HepG2 (cell line): ENCODE results near the gene TMPO. TPM values are rescaled to one million over a fixed set of nuclear protein-coding genes. Genes with fewer than 3 reads are reported as not detected.
A peak's percentile ranks its signal among the peaks of the same experiment; 100 is the strongest.

Source experiments
- ATF7 ChIP-seq, 2 experiments: fragments of 450-650 bp in 1 of 2; sonication (generic) in 1 of 2; formaldehyde crosslinking in 1 of 2; IDR thresholded peaks; 2 replicates each; pipeline versions ENCODE4 v1.4.0 to v1.6.1; 2016 to 2020; ENCODE audit warnings: antibody characterized with exemption in 1 of 2, mild to moderate bottlenecking in 1 of 2, missing genetic modification reagents in 1 of 2
- ATF7-NPFF ChIP-seq: sonication (generic); formaldehyde crosslinking; IDR thresholded peaks from 2 replicates; pipeline ENCODE4 v1.8.1; 2023; ENCODE audit warnings: mild to moderate bottlenecking, low read depth, missing genetic modification reagents, moderate library complexity
- ERF ChIP-seq: IDR thresholded peaks from 2 replicates; pipeline ENCODE4 v1.6.1; 2018; ENCODE audit warnings: missing biosample characterization, missing genetic modification reagents
- HCFC1 ChIP-seq: fragments of 150-350 bp; IDR thresholded peaks from 2 replicates; pipeline ENCODE4 v1.6.1; 2014; ENCODE audit warnings: low read depth, low read length
- NCOR1 ChIP-seq: fragments of 200-600 bp; sonication (generic); IDR thresholded peaks from 2 replicates; pipeline ENCODE4 v1.7.0; 2017; ENCODE audit warnings: antibody characterized with exemption, low read length, borderline replicate concordance
- NRL ChIP-seq: sonication (generic); formaldehyde crosslinking; IDR thresholded peaks from 2 replicates; pipeline ENCODE4 v1.5.0; 2020; ENCODE audit warnings: missing genetic modification reagents, mild to moderate bottlenecking, moderate library complexity, borderline replicate concordance
- RELA ChIP-seq: sonication (generic); formaldehyde crosslinking; IDR thresholded peaks from 2 replicates; pipeline ENCODE4 v1.4.0; 2020; ENCODE audit warnings: missing genetic modification reagents
- RFX1 ChIP-seq: fragments of 450-650 bp; IDR thresholded peaks from 2 replicates; pipeline ENCODE4 v1.6.1; 2017
- SMC3 ChIP-seq: IDR thresholded peaks from 2 replicates; pipeline ENCODE4 v1.6.1; 2011; ENCODE audit warnings: low read length, improper control_type of control experiment
- STAT5B ChIP-seq: sonication (generic); formaldehyde crosslinking; IDR thresholded peaks from 2 replicates; pipeline ENCODE4 v1.4.0; 2020; ENCODE audit warnings: missing genetic modification reagents
- ZNF547 ChIP-seq: sonication (generic); formaldehyde crosslinking; IDR thresholded peaks from 2 replicates; pipeline ENCODE4 v1.5.1; 2020; ENCODE audit warnings: mild to moderate bottlenecking, missing genetic modification reagents
- ZNF749 ChIP-seq: sonication (generic); formaldehyde crosslinking; IDR thresholded peaks from 2 replicates; pipeline ENCODE4 v1.8.0; 2022; ENCODE audit warnings: mild to moderate bottlenecking, missing genetic modification reagents, moderate library complexity, borderline replicate concordance
- ZNF766 ChIP-seq: sonication (generic); formaldehyde crosslinking; IDR thresholded peaks from 2 replicates; pipeline ENCODE4 v1.5.0; 2020; ENCODE audit warnings: missing genetic modification reagents, borderline replicate concordance
- polyA plus RNA-seq, 8 experiments: library from polyadenylated mRNA; depleted of rRNA in 3 of 8; stranded (reverse) in 7 of 8; unstranded in 1 of 8; fragments of >200 nt; fragmentation: Illumina TruSeq in 4 of 8; extraction: Trizol in 4 of 8; gene quantifications; 2 replicates each; pipeline versions ENCODE4 v1.2.1 to v1.2.3, GENCODE V29; 2011 to 2016; ENCODE audit warnings: low read depth in 4 of 8, missing spikeins in 1 of 8, mixed read lengths in 1 of 8; ENCODE audit not compliant: insufficient read depth in 1 of 8
- total RNA-seq, 5 experiments: library from RNA; depleted of rRNA; stranded (reverse); fragments of >200 nt; fragmentation: Illumina TruSeq; extraction: Trizol; gene quantifications; 2 replicates each; pipeline ENCODE4 v1.2.3, GENCODE V29; 2016; ENCODE audit warnings: low read depth in 1 of 5
- TF ChIP-seq, protein P1 (sequence below), 2 experiments: fragments of 450-650 bp in 1 of 2; sonication (generic) in 1 of 2; formaldehyde crosslinking in 1 of 2; IDR thresholded peaks; 2 replicates each; pipeline versions ENCODE4 v1.6.1 to v1.8.0; 2016 to 2022; ENCODE audit warnings: antibody characterized with exemption in 1 of 2, mild to moderate bottlenecking in 1 of 2, missing genetic modification reagents in 1 of 2
- TF ChIP-seq, protein P2 (sequence below): sonication (generic); formaldehyde crosslinking; conservative IDR thresholded peaks from 2 replicates; pipeline ENCODE4 v1.5.0; 2020; ENCODE audit warnings: missing genetic modification reagents

The TMPO gene
- total and polyA plus RNA-seq, 2 of the 13 experiments (the other 11 are each of a cell fraction or from before 2014, with no cell fraction given) = 24.2 to 167 TPM

DNA sequence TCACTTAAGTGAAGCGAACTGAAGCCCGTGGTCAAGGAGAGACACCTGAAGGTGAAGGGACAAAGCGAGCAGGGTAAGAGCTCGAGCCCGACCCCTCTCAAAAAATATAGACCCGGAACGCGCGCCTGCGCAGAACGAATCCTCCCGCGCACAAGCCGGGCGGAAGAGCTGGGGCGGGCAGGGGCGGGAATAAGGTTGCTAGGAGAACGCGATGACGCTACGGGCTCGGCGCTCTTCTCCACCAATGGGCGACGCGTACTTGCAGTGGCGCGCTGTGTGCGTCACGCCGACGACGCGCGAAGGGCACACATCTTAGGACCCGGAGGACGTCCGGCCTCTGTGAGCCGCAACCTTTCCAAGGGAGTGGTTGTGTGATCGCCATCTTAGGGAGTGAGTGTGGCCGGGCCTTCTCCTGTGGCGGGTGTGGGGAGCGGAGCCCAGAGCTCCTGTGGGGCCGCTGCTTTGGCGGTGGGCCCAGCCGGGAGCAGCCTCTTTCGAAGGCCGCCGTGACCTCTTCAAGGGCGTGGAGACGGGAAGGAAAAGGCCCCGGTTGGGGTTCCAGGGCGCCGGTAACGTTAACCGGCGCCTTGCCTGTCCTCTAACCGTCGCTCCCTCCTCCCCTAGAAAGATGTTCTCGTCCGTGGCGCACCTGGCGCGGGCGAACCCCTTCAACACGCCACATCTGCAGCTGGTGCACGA lies 78.1 kb downstream of the TMPO start, which contains the start of gene SLC25A3 (continued):
- TF ChIP-seq ATF7-NPFF (peak; percentile 59; the same call in 1 of the 2 replicates), STAT5B (no peak), ZNF547 (CRISPR knock-in tag) (peak; percentile 44), ATF7 (IDR thresholded peaks at IDR 0.05) (no peak), ATF7 (CRISPR knock-in tag; IDR thresholded peaks at IDR 0.05) (0 out of 2 replicates have a peak, but pooled peaks have one; percentile 31), HCFC1 (peak; percentile 50; the same call in 1 of the 2 replicates), RELA (CRISPR knock-in tag) (no peak), ZNF749 (peak; percentile 29; the same call in 1 of the 2 replicates), RFX1 (peak; percentile 89), ZNF766 (peak; percentile 75; the same call in 1 of the 2 replicates), NRL (CRISPR knock-in tag) (peak; percentile 63), NCOR1 (no peak), SMC3 (no peak), ERF (CRISPR knock-in tag) (peak; percentile 83)
- TF ChIP-seq, protein P1, sequence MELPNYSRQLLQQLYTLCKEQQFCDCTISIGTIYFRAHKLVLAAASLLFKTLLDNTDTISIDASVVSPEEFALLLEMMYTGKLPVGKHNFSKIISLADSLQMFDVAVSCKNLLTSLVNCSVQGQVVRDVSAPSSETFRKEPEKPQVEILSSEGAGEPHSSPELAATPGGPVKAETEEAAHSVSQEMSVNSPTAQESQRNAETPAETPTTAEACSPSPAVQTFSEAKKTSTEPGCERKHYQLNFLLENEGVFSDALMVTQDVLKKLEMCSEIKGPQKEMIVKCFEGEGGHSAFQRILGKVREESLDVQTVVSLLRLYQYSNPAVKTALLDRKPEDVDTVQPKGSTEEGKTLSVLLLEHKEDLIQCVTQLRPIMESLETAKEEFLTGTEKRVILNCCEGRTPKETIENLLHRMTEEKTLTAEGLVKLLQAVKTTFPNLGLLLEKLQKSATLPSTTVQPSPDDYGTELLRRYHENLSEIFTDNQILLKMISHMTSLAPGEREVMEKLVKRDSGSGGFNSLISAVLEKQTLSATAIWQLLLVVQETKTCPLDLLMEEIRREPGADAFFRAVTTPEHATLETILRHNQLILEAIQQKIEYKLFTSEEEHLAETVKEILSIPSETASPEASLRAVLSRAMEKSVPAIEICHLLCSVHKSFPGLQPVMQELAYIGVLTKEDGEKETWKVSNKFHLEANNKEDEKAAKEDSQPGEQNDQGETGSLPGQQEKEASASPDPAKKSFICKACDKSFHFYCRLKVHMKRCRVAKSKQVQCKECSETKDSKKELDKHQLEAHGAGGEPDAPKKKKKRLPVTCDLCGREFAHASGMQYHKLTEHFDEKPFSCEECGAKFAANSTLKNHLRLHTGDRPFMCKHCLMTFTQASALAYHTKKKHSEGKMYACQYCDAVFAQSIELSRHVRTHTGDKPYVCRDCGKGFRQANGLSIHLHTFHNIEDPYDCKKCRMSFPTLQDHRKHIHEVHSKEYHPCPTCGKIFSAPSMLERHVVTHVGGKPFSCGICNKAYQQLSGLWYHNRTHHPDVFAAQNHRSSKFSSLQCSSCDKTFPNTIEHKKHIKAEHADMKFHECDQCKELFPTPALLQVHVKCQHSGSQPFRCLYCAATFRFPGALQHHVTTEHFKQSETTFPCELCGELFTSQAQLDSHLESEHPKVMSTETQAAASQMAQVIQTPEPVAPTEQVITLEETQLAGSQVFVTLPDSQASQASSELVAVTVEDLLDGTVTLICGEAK (IDR thresholded peaks at IDR 0.05) = no peak
- TF ChIP-seq, protein P1 (CRISPR knock-in tag; IDR thresholded peaks at IDR 0.05) = peak; percentile 74
- TF ChIP-seq, protein P2, sequence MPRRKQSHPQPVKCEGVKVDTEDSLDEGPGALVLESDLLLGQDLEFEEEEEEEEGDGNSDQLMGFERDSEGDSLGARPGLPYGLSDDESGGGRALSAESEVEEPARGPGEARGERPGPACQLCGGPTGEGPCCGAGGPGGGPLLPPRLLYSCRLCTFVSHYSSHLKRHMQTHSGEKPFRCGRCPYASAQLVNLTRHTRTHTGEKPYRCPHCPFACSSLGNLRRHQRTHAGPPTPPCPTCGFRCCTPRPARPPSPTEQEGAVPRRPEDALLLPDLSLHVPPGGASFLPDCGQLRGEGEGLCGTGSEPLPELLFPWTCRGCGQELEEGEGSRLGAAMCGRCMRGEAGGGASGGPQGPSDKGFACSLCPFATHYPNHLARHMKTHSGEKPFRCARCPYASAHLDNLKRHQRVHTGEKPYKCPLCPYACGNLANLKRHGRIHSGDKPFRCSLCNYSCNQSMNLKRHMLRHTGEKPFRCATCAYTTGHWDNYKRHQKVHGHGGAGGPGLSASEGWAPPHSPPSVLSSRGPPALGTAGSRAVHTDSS = no peak
